Limb (tissue), 2 donors: ENCODE data around the gene S100Z.
"Not testable (repeated sequence)": the region's sequence is repeated elsewhere in the genome, so short reads cannot be mapped to it uniquely, and the experiment has no call there.

Experiments used
- DNase-seq, 2 donors: peaks; one replicate each; pipeline ENCODE4 v3.0.0-alpha.2; 2016; ENCODE audit errors: extremely low spot score in 2 of 2

The S100Z gene

GRCh38 chr5:76867827-76868693, 18.2 kb downstream of the S100Z start:
- DNase-seq = peak; percentile 61 to 80

GRCh38 chr5:76870046-76870445, 20.2 kb downstream of the S100Z start:
- DNase-seq = no peak

- no peak for DNase-seq
These were observed 24.3 kb downstream of the S100Z start for GRCh38 chr5:76874088-76874581.

GRCh38 chr5:76888733-76889300, 39.0 kb downstream of the S100Z start:
- DNase-seq = no peak

GRCh38 chr5:76893294-76893693, 43.5 kb downstream of the S100Z start:
- DNase-seq = no peak

GRCh38 chr5:76896196-76896595, 46.4 kb downstream of the S100Z start:
- no peak for DNase-seq

GRCh38 chr5:76901522-76901921, 51.7 kb downstream of the S100Z start:
- DNase-seq = no peak

- DNase-seq = no peak
These were observed 58.4 kb downstream of the S100Z start for GRCh38 chr5:76908166-76908565.

- DNase-seq = not testable (repeated sequence)
These were observed 60.6 kb downstream of the S100Z start for GRCh38 chr5:76910344-76910933.

GRCh38 chr5:76914671-76915070, 64.9 kb downstream of the S100Z start:
- DNase-seq = not testable (repeated sequence)

GRCh38 chr5:76918539-76918938, 68.7 kb downstream of the S100Z start:
- no peak for DNase-seq

- no peak for DNase-seq
These were observed 70.7 kb downstream of the S100Z start for GRCh38 chr5:76920491-76920890.

GRCh38 chr5:76926329-76927105, 76.7 kb downstream of the S100Z start:
- no peak for DNase-seq

GRCh38 chr5:76927961-76928360, 78.1 kb downstream of the S100Z start:
- no peak for DNase-seq

- DNase-seq = no peak
These were observed 80.3 kb downstream of the S100Z start for GRCh38 chr5:76930083-76930482.

- no peak for DNase-seq
These were observed 88.4 kb downstream of the S100Z start for GRCh38 chr5:76938177-76938576.

GRCh38 chr5:76941000-76941399, 91.2 kb downstream of the S100Z start:
- no peak for DNase-seq

GRCh38 chr5:76941442-76941841, 91.6 kb downstream of the S100Z start:
- no peak for DNase-seq

GRCh38 chr5:76942581-76942980, 92.8 kb downstream of the S100Z start:
- DNase-seq = no peak

GRCh38 chr5:76943006-76943405, 93.2 kb downstream of the S100Z start:
- DNase-seq = no peak

- DNase-seq = no peak
These were observed 94.8 kb downstream of the S100Z start for GRCh38 chr5:76944638-76945037.

GRCh38 chr5:76945238-76945637, 95.4 kb downstream of the S100Z start:
- DNase-seq = not testable (repeated sequence)
